ENCODE data around the gene OR10A4.

DNA sequence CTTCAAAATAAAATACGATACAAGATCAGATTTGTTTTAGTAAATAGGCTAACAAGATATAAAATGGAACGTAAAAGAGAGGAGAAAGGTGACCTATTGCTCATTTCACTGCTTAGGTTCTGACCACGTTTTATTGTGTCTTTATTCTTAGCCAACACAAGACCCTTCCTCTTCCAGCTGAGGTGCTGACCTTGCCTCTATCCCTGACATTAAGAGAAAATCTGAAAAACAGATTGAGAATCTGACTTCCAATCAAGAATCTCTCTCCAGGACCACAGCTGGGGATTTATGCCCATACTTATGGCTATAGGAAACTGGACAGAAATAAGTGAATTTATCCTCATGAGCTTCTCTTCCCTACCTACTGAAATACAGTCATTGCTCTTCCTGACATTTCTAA lies 31.0 kb upstream of the OR10A4 start, which contains the start of gene OR10A5:
- TF ChIP-seq, protein P1, sequence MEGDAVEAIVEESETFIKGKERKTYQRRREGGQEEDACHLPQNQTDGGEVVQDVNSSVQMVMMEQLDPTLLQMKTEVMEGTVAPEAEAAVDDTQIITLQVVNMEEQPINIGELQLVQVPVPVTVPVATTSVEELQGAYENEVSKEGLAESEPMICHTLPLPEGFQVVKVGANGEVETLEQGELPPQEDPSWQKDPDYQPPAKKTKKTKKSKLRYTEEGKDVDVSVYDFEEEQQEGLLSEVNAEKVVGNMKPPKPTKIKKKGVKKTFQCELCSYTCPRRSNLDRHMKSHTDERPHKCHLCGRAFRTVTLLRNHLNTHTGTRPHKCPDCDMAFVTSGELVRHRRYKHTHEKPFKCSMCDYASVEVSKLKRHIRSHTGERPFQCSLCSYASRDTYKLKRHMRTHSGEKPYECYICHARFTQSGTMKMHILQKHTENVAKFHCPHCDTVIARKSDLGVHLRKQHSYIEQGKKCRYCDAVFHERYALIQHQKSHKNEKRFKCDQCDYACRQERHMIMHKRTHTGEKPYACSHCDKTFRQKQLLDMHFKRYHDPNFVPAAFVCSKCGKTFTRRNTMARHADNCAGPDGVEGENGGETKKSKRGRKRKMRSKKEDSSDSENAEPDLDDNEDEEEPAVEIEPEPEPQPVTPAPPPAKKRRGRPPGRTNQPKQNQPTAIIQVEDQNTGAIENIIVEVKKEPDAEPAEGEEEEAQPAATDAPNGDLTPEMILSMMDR (IDR thresholded peaks at IDR 0.05; ENCODE audit: low read depth, low read length): no peak
- TF ChIP-seq EZH2phosphoT487 (IDR thresholded peaks at IDR 0.05; ENCODE audit: low read depth): no peak
